HepG2 (cell line): ENCODE results near the gene AGAP1. TPM values are rescaled to one million over a fixed set of nuclear protein-coding genes. Genes with fewer than 3 reads are reported as not detected.

ENCODE experiments used
- CREM ChIP-seq, 2 experiments: sonication (generic) in 1 of 2; formaldehyde crosslinking in 1 of 2; IDR thresholded peaks; 2 replicates each; pipeline versions ENCODE4 v1.4.0 to v1.6.1; 2016 to 2020; ENCODE audit warnings: antibody characterized with exemption in 1 of 2, mild to moderate bottlenecking in 1 of 2, missing genetic modification reagents in 1 of 2
- HNRNPL ChIP-seq: fragments of 200-400 bp; formaldehyde crosslinking; IDR thresholded peaks from 2 replicates; pipeline ENCODE4 v1.6.1; 2017; ENCODE audit warnings: mild to moderate bottlenecking, low read depth, low read length
- HNRNPUL1 ChIP-seq: fragments of 200-400 bp; formaldehyde crosslinking; IDR thresholded peaks from 2 replicates; pipeline ENCODE4 v1.6.1; 2017; ENCODE audit warnings: low read depth, mild to moderate bottlenecking, low read length, moderate library complexity
- HOXD1 ChIP-seq: sonication (generic); formaldehyde crosslinking; IDR thresholded peaks from 2 replicates; pipeline ENCODE4 v1.5.0; 2020; ENCODE audit warnings: missing genetic modification reagents
- IRX3 ChIP-seq: sonication (generic); formaldehyde crosslinking; IDR thresholded peaks from 2 replicates; pipeline ENCODE4 v1.8.1; 2023; ENCODE audit warnings: mild to moderate bottlenecking, low read depth, missing genetic modification reagents, borderline replicate concordance
- NFIC ChIP-seq: IDR thresholded peaks from 2 replicates; pipeline ENCODE4 v1.6.1; 2012; ENCODE audit warnings: mild to moderate bottlenecking, low read length, inconsistent platforms
- RXRB ChIP-seq: IDR thresholded peaks from 2 replicates; pipeline ENCODE4 v1.6.1; 2016; ENCODE audit warnings: borderline replicate concordance, missing genetic modification reagents, missing compliant biosample characterization
- SALL1 ChIP-seq: sonication (generic); formaldehyde crosslinking; IDR thresholded peaks from 2 replicates; pipeline ENCODE4 v1.8.0; 2022; ENCODE audit warnings: mild to moderate bottlenecking, missing genetic modification reagents
- SMARCC2 ChIP-seq: fragments of 450-650 bp; IDR thresholded peaks from 2 replicates; pipeline ENCODE4 v1.6.1; 2017; ENCODE audit warnings: antibody characterized with exemption, mild to moderate bottlenecking
- TBP ChIP-seq: sonication (generic); formaldehyde crosslinking; IDR thresholded peaks from 2 replicates; pipeline ENCODE4 v1.5.0; 2020; ENCODE audit warnings: missing genetic modification reagents
- ZBTB1 ChIP-seq: sonication (generic); formaldehyde crosslinking; IDR thresholded peaks from 2 replicates; pipeline ENCODE4 v1.4.0; 2020; ENCODE audit warnings: missing genetic modification reagents, borderline replicate concordance
- ZBTB38 ChIP-seq: sonication (generic); formaldehyde crosslinking; IDR thresholded peaks from 2 replicates; pipeline ENCODE4 v1.5.1; 2020; ENCODE audit warnings: mild to moderate bottlenecking, missing genetic modification reagents
- ZNF205 ChIP-seq: IDR thresholded peaks from 2 replicates; pipeline ENCODE4 v1.6.1; 2018; ENCODE audit warnings: missing biosample characterization, missing genetic modification reagents
- ZNF251 ChIP-seq: sonication (generic); formaldehyde crosslinking; IDR thresholded peaks from 2 replicates; pipeline ENCODE4 v1.9.0; 2021; ENCODE audit warnings: mild to moderate bottlenecking, missing genetic modification reagents
- ZNF644 ChIP-seq: IDR thresholded peaks from 2 replicates; pipeline ENCODE4 v1.6.1; 2016; ENCODE audit warnings: low read depth
- ZNF768 ChIP-seq: sonication (generic); formaldehyde crosslinking; IDR thresholded peaks from 2 replicates; pipeline ENCODE4 v1.4.0; 2020; ENCODE audit warnings: missing genetic modification reagents
- ZNF816 ChIP-seq: sonication (generic); formaldehyde crosslinking; IDR thresholded peaks from 2 replicates; pipeline ENCODE4 v1.8.0; 2022; ENCODE audit warnings: missing genetic modification reagents, mild to moderate bottlenecking, borderline replicate concordance
- polyA plus RNA-seq, 8 experiments: library from polyadenylated mRNA; depleted of rRNA in 3 of 8; stranded (reverse) in 7 of 8; unstranded in 1 of 8; fragments of >200 nt; fragmentation: Illumina TruSeq in 4 of 8; extraction: Trizol in 4 of 8; gene quantifications; 2 replicates each; pipeline versions ENCODE4 v1.2.1 to v1.2.3, GENCODE V29; 2011 to 2016; ENCODE audit warnings: low read depth in 4 of 8, missing spikeins in 1 of 8, mixed read lengths in 1 of 8; ENCODE audit not compliant: insufficient read depth in 1 of 8
- total RNA-seq, 5 experiments: library from RNA; depleted of rRNA; stranded (reverse); fragments of >200 nt; fragmentation: Illumina TruSeq; extraction: Trizol; gene quantifications; 2 replicates each; pipeline ENCODE4 v1.2.3, GENCODE V29; 2016; ENCODE audit warnings: low read depth in 1 of 5
- TF ChIP-seq, protein P1 (sequence below): sonication (generic); formaldehyde crosslinking; IDR thresholded peaks from 2 replicates; pipeline ENCODE4 v1.4.0; 2020; ENCODE audit warnings: missing genetic modification reagents
- TF ChIP-seq, protein P2 (sequence below): sonication (generic); formaldehyde crosslinking; IDR thresholded peaks from 2 replicates; pipeline ENCODE4 v1.4.0; 2020; ENCODE audit warnings: missing genetic modification reagents, borderline replicate concordance
- TF ChIP-seq, protein P3 (sequence below): sonication (generic); formaldehyde crosslinking; IDR thresholded peaks from 2 replicates; pipeline ENCODE4 v1.5.1; 2020; ENCODE audit warnings: mild to moderate bottlenecking, missing genetic modification reagents, moderate library complexity
- TF ChIP-seq, protein P4 (sequence below): IDR thresholded peaks from 2 replicates; pipeline ENCODE4 v1.6.1; 2018; ENCODE audit warnings: missing genetic modification reagents, mild to moderate bottlenecking, missing compliant biosample characterization

The AGAP1 gene
- total and polyA plus RNA-seq, 2 of the 13 experiments (the other 11 are each of a cell fraction or from before 2014, with no cell fraction given), result 21.2 to 32.7 TPM

DNA sequence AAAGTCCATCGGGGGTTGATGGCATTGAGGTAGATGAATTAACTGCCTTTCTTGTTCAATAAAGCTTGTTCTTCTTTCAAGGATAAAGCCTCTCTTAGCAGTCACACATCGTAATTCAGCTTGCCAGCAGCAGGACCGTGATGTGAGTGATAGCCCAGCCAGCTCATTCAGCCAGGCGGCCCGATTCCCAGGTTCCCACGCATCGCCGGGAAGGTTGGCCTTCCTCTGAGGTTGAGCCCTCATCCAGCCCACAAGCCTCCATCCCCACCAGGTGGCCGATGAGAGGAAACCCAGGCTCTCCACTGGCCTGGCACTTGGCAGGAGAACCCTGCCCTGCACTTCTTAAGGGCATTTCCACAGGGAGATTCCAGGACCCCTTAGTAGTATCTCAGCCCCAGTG lies 4.7 kb downstream of the AGAP1 start (continued):
- TF ChIP-seq ZBTB1 (CRISPR knock-in tag), result no peak
- TF ChIP-seq, protein P1, sequence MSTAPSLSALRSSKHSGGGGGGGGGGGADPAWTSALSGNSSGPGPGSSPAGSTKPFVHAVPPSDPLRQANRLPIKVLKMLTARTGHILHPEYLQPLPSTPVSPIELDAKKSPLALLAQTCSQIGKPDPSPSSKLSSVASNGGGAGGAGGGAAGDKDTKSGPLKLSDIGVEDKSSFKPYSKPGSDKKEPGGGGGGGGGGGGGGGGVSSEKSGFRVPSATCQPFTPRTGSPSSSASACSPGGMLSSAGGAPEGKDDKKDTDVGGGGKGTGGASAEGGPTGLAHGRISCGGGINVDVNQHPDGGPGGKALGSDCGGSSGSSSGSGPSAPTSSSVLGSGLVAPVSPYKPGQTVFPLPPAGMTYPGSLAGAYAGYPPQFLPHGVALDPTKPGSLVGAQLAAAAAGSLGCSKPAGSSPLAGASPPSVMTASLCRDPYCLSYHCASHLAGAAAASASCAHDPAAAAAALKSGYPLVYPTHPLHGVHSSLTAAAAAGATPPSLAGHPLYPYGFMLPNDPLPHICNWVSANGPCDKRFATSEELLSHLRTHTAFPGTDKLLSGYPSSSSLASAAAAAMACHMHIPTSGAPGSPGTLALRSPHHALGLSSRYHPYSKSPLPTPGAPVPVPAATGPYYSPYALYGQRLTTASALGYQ (CRISPR knock-in tag), result no peak
- no peak for TF ChIP-seq HNRNPL
- peak; percentile 17; the same call in 1 of the 2 replicates for TF ChIP-seq ZNF768 (CRISPR knock-in tag)
- TF ChIP-seq HOXD1 (CRISPR knock-in tag), result no peak
- no peak for TF ChIP-seq NFIC
- no peak for TF ChIP-seq ZNF251
- TF ChIP-seq SALL1 (CRISPR knock-in tag), result no peak
- no peak for TF ChIP-seq SMARCC2
- no peak for TF ChIP-seq TBP (CRISPR knock-in tag)
- TF ChIP-seq, protein P2, sequence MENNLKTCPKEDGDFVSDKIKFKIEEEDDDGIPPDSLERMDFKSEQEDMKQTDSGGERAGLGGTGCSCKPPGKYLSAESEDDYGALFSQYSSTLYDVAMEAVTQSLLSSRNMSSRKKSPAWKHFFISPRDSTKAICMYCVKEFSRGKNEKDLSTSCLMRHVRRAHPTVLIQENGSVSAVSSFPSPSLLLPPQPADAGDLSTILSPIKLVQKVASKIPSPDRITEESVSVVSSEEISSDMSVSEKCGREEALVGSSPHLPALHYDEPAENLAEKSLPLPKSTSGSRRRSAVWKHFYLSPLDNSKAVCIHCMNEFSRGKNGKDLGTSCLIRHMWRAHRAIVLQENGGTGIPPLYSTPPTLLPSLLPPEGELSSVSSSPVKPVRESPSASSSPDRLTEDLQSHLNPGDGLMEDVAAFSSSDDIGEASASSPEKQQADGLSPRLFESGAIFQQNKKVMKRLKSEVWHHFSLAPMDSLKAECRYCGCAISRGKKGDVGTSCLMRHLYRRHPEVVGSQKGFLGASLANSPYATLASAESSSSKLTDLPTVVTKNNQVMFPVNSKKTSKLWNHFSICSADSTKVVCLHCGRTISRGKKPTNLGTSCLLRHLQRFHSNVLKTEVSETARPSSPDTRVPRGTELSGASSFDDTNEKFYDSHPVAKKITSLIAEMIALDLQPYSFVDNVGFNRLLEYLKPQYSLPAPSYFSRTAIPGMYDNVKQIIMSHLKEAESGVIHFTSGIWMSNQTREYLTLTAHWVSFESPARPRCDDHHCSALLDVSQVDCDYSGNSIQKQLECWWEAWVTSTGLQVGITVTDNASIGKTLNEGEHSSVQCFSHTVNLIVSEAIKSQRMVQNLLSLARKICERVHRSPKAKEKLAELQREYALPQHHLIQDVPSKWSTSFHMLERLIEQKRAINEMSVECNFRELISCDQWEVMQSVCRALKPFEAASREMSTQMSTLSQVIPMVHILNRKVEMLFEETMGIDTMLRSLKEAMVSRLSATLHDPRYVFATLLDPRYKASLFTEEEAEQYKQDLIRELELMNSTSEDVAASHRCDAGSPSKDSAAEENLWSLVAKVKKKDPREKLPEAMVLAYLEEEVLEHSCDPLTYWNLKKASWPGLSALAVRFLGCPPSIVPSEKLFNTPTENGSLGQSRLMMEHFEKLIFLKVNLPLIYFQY (CRISPR knock-in tag), result no peak
- no peak for TF ChIP-seq CREM (IDR thresholded peaks at IDR 0.05)
- TF ChIP-seq CREM (CRISPR knock-in tag; IDR thresholded peaks at IDR 0.05), result no peak
- TF ChIP-seq HNRNPUL1, result no peak
- TF ChIP-seq, protein P3, sequence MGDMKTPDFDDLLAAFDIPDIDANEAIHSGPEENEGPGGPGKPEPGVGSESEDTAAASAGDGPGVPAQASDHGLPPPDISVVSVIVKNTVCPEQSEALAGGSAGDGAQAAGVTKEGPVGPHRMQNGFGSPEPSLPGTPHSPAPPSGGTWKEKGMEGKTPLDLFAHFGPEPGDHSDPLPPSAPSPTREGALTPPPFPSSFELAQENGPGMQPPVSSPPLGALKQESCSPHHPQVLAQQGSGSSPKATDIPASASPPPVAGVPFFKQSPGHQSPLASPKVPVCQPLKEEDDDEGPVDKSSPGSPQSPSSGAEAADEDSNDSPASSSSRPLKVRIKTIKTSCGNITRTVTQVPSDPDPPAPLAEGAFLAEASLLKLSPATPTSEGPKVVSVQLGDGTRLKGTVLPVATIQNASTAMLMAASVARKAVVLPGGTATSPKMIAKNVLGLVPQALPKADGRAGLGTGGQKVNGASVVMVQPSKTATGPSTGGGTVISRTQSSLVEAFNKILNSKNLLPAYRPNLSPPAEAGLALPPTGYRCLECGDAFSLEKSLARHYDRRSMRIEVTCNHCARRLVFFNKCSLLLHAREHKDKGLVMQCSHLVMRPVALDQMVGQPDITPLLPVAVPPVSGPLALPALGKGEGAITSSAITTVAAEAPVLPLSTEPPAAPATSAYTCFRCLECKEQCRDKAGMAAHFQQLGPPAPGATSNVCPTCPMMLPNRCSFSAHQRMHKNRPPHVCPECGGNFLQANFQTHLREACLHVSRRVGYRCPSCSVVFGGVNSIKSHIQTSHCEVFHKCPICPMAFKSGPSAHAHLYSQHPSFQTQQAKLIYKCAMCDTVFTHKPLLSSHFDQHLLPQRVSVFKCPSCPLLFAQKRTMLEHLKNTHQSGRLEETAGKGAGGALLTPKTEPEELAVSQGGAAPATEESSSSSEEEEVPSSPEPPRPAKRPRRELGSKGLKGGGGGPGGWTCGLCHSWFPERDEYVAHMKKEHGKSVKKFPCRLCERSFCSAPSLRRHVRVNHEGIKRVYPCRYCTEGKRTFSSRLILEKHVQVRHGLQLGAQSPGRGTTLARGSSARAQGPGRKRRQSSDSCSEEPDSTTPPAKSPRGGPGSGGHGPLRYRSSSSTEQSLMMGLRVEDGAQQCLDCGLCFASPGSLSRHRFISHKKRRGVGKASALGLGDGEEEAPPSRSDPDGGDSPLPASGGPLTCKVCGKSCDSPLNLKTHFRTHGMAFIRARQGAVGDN, result peak; percentile 36; the same call in 1 of the 2 replicates
- no peak for TF ChIP-seq ZNF644
- no peak for TF ChIP-seq IRX3 (CRISPR knock-in tag)
- 0 out of 2 replicates have a peak, but pooled peaks have one; percentile 24 for TF ChIP-seq ZBTB38 (CRISPR knock-in tag)
- TF ChIP-seq ZNF205 (CRISPR knock-in tag), result no peak
- TF ChIP-seq ZNF816 (CRISPR knock-in tag), result no peak
- no peak for TF ChIP-seq RXRB (CRISPR knock-in tag)
- TF ChIP-seq, protein P4, sequence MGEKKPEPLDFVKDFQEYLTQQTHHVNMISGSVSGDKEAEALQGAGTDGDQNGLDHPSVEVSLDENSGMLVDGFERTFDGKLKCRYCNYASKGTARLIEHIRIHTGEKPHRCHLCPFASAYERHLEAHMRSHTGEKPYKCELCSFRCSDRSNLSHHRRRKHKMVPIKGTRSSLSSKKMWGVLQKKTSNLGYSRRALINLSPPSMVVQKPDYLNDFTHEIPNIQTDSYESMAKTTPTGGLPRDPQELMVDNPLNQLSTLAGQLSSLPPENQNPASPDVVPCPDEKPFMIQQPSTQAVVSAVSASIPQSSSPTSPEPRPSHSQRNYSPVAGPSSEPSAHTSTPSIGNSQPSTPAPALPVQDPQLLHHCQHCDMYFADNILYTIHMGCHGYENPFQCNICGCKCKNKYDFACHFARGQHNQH (CRISPR knock-in tag), result no peak
